Measurements from ENCODE around the gene ADGRL1.

DNA sequence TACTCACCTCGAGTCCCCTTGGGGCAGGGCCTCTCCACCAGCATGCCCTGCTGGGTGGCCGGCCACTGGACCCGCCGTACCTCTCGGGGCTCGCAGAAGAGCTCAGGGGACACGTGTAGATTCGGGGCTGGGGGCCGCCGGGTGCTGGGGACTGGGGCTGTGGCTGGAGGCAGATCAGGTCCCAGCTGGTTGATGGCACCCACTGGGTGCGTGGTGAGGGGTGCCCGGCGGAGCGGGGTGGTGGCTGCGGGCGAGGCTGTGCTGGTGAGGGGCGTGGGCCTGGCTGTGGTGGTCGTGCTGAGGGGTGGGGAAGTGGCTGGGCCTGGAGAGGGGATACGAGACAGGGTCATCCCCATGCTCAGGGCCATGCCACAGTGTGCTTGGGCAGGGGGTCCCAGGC lies 44.7 kb downstream of the ADGRL1 start:
- TF ChIP-seq FOXM1 (IDR thresholded peaks at IDR 0.05; ENCODE audit: borderline replicate concordance) (no peak), PKNOX1 (IDR thresholded peaks at IDR 0.05) (no peak), L3MBTL2 (conservative IDR thresholded peaks at IDR 0.05) (no peak), LEF1 (IDR thresholded peaks at IDR 0.05; ENCODE audit: borderline replicate concordance) (no peak), FOXK2 (IDR thresholded peaks at IDR 0.05) (no peak), BHLHE40 (IDR thresholded peaks at IDR 0.05; ENCODE audit: borderline replicate concordance) (no peak), ZNF384 (IDR thresholded peaks at IDR 0.05) (no peak), TARDBP (IDR thresholded peaks at IDR 0.05) (no peak), ARNT (IDR thresholded peaks at IDR 0.05) (no peak)

Measured in HEK293T (cell line).